ENCODE data around the gene C19orf47. TPM values are rescaled to one million over a fixed set of nuclear protein-coding genes. Genes with fewer than 3 reads are reported as not detected.

C19orf47 gene
- total RNA-seq, 3 donors from 2014 or later (not counting 1 experiment from before 2014, with no cell fraction given): 15.2 to 20.2 (median 16.1) TPM

GRCh38 chr19:40317338-40317737, 30.9 kb downstream of the C19orf47 start:
- WGBS (ENCODE audit: insufficient coverage): 95% methylated on average over 7 of the region's 7 CpGs
- Histone ChIP-seq H3K4me3 (ENCODE audit: low read length) (no peak overlapping the region), H3K9me3 (ENCODE audit: control insufficient read depth, insufficient read depth, low read length) (no peaks in the 10 kb centered on the region), H3K36me3 (ENCODE audit: control insufficient read depth, insufficient read depth, low read length) (peaks cover 16% of the 10 kb centered on the region), H3K27me3 (ENCODE audit: control insufficient read depth, insufficient read depth, low read length) (no peaks in the 10 kb centered on the region), H3K4me1 (ENCODE audit: control insufficient read depth, insufficient read depth, low read length) (no peaks in the 10 kb centered on the region), H3K27ac (ENCODE audit: low read length) (no peak overlapping the region)
- ATAC-seq (no peak), DNase-seq (no peak)
- Mint-ChIP-seq H3K27ac (no peak overlapping the region), H3K9me3 (no peaks in the 10 kb centered on the region), H3K4me3 (no peak overlapping the region), H3K4me1 (no peaks in the 10 kb centered on the region), H3K36me3 (no peaks in the 10 kb centered on the region), H3K27me3 (ENCODE audit: low read depth in 2 of 2) (no peaks in the 10 kb centered on the region)
- intact Hi-C loops (cut with micrococcal nuclease): no loop called here
- TF ChIP-seq, protein P1, sequence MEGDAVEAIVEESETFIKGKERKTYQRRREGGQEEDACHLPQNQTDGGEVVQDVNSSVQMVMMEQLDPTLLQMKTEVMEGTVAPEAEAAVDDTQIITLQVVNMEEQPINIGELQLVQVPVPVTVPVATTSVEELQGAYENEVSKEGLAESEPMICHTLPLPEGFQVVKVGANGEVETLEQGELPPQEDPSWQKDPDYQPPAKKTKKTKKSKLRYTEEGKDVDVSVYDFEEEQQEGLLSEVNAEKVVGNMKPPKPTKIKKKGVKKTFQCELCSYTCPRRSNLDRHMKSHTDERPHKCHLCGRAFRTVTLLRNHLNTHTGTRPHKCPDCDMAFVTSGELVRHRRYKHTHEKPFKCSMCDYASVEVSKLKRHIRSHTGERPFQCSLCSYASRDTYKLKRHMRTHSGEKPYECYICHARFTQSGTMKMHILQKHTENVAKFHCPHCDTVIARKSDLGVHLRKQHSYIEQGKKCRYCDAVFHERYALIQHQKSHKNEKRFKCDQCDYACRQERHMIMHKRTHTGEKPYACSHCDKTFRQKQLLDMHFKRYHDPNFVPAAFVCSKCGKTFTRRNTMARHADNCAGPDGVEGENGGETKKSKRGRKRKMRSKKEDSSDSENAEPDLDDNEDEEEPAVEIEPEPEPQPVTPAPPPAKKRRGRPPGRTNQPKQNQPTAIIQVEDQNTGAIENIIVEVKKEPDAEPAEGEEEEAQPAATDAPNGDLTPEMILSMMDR (IDR thresholded peaks at IDR 0.05): no peak

GRCh38 chr19:40315812-40316470, 32.3 kb downstream of the C19orf47 start:
- no peaks in the 10 kb centered on the region for H3K27me3 Mint-ChIP-seq (ENCODE audit: low read depth in 2 of 2)
- no peaks in the 10 kb centered on the region for H3K9me3 Mint-ChIP-seq
- ATAC-seq (no peak), DNase-seq (no peak)
- TF ChIP-seq, protein P1 (IDR thresholded peaks at IDR 0.05): no peak
- H3K4me1 Mint-ChIP-seq: no peaks in the 10 kb centered on the region
- Histone ChIP-seq H3K4me1 (ENCODE audit: control insufficient read depth, insufficient read depth, low read length) (no peaks in the 10 kb centered on the region), H3K4me3 (ENCODE audit: low read length) (no peak overlapping the region), H3K27me3 (ENCODE audit: control insufficient read depth, insufficient read depth, low read length) (no peaks in the 10 kb centered on the region), H3K27ac (ENCODE audit: low read length) (no peak overlapping the region), H3K36me3 (ENCODE audit: control insufficient read depth, insufficient read depth, low read length) (peaks cover 2% of the 10 kb centered on the region), H3K9me3 (ENCODE audit: control insufficient read depth, insufficient read depth, low read length) (no peaks in the 10 kb centered on the region)
- no peaks in the 10 kb centered on the region for H3K36me3 Mint-ChIP-seq
- intact Hi-C loops (cut with micrococcal nuclease): no loop called here
- no peak overlapping the region for H3K27ac Mint-ChIP-seq
- no peak overlapping the region for H3K4me3 Mint-ChIP-seq
- WGBS (ENCODE audit: insufficient coverage): 89% methylated on average over 5 of the region's 5 CpGs

- no peaks in the 10 kb centered on the region for H3K36me3 ChIP-seq (ENCODE audit: control insufficient read depth, insufficient read depth, low read length)
- Mint-ChIP-seq H3K4me3 (no peak overlapping the region), H3K27ac (no peak overlapping the region), H3K9me3 (no peaks in the 10 kb centered on the region), H3K27me3 (ENCODE audit: low read depth in 2 of 2) (no peaks in the 10 kb centered on the region), H3K36me3 (no peaks in the 10 kb centered on the region), H3K4me1 (no peaks in the 10 kb centered on the region)
- DNase-seq: no peak
- no peaks in the 10 kb centered on the region for H3K9me3 ChIP-seq (ENCODE audit: control insufficient read depth, insufficient read depth, low read length)
- H3K27ac ChIP-seq (ENCODE audit: low read length): no peak overlapping the region
- WGBS (ENCODE audit: insufficient coverage): 69% methylated on average over 2 of the region's 2 CpGs
- no peaks in the 10 kb centered on the region for H3K4me1 ChIP-seq (ENCODE audit: control insufficient read depth, insufficient read depth, low read length)
- intact Hi-C loops (cut with micrococcal nuclease): no loop called here
- no peak for ATAC-seq
- no peaks in the 10 kb centered on the region for H3K27me3 ChIP-seq (ENCODE audit: control insufficient read depth, insufficient read depth, low read length)
- TF ChIP-seq, protein P1 (IDR thresholded peaks at IDR 0.05): no peak
- H3K4me3 ChIP-seq (ENCODE audit: low read length): no peak overlapping the region
Observed at GRCh38 chr19:40314656-40315055, 33.5 kb downstream of the C19orf47 start.
